GM18951 (cell line): Measurements from ENCODE around the gene ZSWIM6.
"Not testable (repeated sequence)": the region's sequence is repeated elsewhere in the genome, so short reads cannot be mapped to it uniquely, and the experiment has no call there.

Experiments
- POLR2A ChIP-seq: IDR thresholded peaks from 4 replicates; pipeline ENCODE4 v1.6.1; 2011; ENCODE audit warnings: mild to moderate bottlenecking; ENCODE audit not compliant: insufficient read length, insufficient read depth; ENCODE audit errors: extremely low read depth
- in situ Hi-C: fragments of 300-500 bp; cut with MboI; formaldehyde crosslinking; loops from one replicate; pipeline ENCODE4 v1.12.0; 2022; ENCODE audit warnings: low sequenced_read_pairs, mixed read lengths, inconsistent platforms; ENCODE audit not compliant: unreplicated experiment

The ZSWIM6 gene

DNA sequence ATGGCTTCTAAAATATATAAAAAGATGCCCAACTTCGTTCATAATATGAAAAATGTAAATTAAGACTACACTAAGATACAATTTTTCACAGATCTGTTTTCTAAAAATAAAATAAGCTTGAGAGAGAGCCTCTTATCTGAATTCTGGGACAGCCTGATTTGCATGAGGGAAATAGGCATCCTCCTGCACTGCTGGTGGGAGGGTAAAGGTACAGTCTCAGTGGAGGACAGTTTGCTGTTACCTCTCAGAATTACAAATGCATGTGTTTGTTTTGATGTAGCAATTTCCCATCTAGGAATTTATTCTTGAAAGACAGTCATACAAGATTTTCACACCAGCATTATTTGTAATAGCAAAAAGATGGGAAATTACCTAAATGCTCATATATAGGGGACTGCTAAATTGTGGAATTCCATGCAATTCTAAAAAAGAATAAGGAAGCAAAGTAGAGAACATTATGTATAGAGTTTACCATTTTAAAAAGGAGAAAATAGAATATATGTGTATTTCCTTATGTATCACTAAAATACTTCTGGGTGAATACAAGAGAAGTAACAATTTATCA is 75.7 kb downstream of the ZSWIM6 start:
- in situ Hi-C loops = no loop called here

DNA sequence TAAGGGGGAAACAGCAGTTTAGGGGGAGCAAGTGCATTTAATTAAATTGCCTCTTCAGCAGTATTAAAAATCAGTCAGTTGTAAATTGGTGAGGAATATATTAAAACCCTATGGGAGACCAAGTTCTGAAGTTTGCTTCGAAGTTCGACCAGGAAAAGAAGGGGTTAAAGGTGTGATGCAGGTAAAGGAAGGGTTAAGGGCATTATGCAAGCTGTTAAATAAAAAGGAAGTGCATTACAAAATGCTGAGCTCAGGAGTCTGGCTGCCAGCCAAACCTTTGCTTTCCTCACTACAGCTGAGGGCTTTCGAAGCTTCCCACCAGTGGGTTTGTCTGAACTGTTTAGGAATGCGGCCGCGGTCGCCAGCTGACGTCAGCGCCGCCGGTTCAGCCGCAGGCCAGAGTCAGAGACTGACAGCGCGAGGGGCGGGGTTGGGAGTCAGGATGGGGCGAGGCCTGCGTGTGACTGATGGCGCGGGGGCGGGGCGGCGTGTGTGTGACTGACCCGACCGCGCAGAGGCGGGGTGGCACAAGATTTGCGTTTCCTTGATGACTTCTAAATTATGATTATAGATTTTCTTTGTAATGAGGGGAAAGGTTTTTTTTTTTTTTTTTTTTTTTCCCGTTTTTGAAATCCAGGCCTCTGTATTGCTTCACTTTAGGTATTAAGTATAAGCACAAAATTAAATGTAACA is 76.6 kb downstream of the ZSWIM6 start:
- in situ Hi-C loops = no loop called here
- TF ChIP-seq POLR2A = no peak

More for the DNA sequence above, 75.7 kb downstream of the ZSWIM6 start:
- no peak for TF ChIP-seq POLR2A

DNA sequence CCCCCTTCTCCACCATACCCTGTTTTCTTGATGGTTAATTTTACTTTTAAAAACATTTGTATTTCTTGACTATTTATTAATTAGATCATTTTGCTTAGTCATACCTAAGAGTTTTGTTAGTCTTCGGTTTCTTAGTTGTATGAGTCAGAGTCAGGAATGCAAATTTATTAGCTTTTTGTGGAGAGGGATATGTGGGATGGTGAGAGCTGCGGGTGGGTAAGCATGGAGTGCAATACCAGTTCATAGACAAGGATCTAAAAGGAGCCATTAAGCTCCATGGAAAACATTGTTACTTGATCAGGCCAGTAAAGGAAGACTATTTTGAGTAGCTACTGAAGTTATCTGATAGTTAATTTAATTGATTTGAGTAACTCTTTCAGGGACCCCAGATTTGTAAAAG is 77.5 kb downstream of the ZSWIM6 start:
- in situ Hi-C loops = no loop called here
- no peak for TF ChIP-seq POLR2A

DNA sequence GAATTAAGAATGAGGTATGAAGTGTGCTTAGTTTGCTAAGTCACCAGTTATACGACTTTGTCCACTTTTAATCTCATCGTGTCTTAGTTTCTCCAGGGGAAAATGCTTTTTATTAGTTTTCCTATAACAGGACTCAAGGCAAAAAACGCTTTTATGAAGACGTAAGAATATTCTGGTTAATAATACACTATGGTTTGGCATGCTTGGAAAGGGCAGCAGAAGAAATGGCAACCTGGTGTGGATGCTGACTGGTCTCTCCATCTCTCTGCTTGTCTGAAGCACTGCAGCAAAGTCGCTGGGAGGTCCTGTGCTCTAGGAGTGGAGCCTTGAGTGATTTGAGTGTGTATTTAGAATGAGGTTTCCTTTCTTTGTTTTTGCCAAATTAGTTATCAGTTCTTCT is 78.8 kb downstream of the ZSWIM6 start:
- no peak for TF ChIP-seq POLR2A
- in situ Hi-C loops = no loop called here

DNA sequence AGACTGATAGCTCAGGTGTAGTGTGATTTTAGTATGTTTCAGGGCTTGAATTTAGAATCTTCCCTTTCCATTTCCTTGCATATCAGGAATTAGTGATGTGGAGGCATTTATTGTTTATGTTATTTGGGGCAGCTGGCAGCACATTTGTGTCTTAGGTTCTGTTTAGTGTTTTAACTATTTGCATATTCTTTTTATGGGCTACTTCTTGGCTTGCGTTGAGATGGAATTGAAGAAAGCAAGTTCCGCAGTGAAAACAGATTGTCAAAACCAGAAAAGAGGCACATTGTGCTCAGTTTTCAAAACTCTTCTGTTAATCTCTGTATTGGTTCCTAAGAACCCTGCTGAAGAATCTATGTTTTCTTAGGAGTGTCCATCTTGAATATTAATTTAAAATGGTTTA is 80.3 kb downstream of the ZSWIM6 start:
- no peak for TF ChIP-seq POLR2A
- in situ Hi-C loops = no loop called here

DNA sequence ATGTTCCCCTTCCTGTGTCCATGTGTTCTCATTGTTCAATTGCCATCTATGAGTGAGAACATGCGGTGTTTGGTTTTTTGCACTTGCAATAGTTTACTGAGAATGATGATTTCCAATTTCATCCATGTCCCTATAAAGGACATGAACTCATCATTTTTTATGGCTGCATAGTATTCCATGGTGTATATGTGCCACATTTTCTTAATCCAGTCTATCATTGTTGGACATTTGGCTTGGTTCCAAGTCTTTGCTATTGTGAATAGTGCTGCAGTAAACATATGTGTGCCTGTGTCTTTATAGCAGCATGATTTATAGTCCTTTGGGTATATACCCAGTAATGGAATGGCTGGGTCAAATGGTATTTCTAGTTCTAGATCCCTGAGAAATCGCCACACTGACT is 81.1 kb downstream of the ZSWIM6 start:
- in situ Hi-C loops = not testable (repeated sequence)

DNA sequence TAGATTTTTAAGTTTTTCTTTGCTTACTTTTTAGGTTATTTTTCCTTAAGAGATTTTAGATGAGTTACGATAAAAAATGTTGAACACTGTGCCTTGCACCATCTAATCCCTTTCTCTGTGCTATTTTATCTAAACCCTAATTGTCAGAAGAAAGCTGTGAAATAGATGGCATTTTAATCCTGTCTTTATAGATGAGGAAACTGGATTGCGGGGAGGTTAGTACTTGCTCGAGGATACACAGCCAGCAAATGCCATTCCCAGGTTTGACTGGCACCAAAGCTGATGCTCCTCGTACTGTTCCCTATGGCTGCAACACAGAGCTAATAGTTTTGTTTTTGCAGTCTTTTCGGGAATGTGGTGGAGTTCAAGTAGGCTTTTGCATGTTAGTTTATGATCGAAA is 82.7 kb downstream of the ZSWIM6 start:
- in situ Hi-C loops = no loop called here
- no peak for TF ChIP-seq POLR2A

DNA sequence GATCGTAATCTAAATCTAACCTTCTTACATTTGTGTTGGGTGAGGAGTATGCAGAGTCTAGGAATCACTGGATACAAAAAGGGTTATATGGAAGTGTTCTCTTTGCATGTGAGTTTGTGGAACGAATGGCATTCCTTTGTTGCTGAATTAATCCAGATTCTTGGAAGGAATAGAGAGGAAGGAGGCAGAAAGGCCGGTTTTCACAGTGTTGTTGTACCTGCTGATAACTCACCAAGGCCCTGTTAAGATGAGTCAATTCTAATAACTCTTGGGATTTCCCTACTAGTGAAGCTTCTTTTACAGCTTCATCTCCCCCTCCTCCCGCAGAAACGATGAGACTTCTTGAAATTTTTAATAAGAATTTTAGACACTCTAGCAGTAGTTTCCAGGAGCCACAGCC is 84.0 kb downstream of the ZSWIM6 start:
- in situ Hi-C loops = no loop called here
- no peak for TF ChIP-seq POLR2A

DNA sequence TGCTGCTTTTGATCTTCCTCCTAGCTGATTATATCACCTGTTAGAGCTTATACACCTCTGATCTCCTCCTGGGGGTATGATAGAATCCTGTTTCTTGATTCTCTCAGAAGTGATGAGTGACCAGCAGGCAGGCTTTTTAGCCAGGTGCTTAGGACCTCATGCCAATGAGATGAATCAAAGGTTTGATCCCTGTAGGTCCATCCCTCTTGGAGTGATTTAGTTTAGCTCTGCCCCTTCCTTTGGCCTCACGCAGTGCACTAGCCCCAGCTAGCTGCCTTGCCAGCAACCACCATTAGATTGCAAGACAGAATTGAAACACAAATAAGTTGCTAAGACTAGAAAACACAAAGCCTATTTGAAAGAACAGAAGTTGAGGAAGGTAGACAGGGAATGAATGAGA is 84.4 kb downstream of the ZSWIM6 start:
- in situ Hi-C loops = no loop called here
- no peak for TF ChIP-seq POLR2A

DNA sequence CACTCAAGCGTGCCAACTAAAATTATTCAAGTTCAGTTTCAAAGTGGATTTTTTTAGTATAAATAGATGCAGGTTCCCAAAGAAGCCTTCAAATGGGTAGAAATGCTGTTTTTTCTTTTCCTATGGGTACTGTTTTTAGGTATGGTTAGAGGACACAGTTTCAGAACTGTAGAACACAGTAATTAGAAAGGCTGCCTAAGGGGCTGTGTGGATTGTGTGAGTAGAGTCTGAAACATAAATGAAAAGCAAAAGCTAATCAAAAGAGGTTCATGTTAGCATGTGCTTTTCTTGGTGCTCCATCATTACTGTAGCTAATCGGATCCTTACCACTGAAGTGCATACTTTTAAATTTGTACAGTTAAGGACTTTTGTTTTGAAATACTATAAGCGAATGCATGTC is 85.3 kb downstream of the ZSWIM6 start:
- in situ Hi-C loops = no loop called here
- no peak for TF ChIP-seq POLR2A

DNA sequence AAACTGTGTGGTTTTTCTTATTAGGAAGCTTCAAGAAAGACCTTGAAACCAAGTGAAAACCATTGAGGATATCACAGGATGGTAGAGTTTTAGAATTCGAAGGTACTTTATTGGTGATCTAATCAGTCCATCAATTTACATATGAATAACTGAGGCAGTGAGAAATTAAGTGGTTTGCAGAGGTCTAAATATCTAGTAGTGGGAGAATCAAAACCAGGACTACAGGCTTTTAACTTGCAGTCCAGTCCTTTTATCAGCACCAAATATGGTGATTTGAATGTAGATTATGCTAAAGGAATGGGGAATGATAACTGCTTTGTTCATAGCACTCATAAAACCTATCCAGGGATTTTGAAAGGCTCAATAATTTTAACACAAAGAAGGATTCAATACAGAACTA is 85.8 kb downstream of the ZSWIM6 start:
- TF ChIP-seq POLR2A = no peak
- in situ Hi-C loops = no loop called here

DNA sequence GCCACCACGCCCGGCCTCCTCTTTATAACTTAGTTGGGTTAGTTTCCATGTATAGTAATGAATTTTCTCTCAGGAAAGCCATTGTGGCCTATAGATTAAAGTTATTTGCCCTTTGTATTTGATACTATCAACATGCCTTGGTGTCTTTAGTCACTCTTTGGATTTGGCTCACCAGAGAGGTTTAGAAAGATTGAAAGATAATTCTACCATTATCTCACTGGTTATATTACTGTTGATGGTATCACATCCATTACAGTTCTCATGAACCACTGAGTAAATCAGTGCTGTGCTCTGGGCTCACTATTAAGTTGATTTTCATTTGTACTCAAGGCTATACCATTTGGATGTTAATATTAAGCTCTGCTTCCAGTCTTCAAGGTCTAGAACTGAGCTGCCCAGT is 87.0 kb downstream of the ZSWIM6 start:
- no peak for TF ChIP-seq POLR2A

DNA sequence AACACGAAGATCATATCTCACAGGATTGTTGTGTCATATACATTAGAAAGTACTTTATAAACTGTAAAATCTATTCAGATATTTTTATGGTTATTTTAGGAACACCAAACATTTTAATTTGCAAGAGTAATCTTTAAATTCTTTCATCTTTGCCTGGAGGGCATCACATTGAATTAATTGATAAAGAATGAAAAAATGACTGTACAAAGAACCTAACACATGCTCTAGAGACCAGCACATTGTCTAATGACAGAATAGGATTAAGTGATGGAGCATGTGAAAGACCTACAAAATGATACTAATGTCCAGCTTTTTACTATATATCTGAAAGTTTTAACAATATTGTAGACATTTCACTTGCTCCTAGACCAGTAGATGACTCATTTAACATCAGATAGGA is 88.0 kb downstream of the ZSWIM6 start:
- TF ChIP-seq POLR2A = no peak
- in situ Hi-C loops = no loop called here

More for the DNA sequence above, 87.0 kb downstream of the ZSWIM6 start:
- in situ Hi-C loops = no loop called here

DNA sequence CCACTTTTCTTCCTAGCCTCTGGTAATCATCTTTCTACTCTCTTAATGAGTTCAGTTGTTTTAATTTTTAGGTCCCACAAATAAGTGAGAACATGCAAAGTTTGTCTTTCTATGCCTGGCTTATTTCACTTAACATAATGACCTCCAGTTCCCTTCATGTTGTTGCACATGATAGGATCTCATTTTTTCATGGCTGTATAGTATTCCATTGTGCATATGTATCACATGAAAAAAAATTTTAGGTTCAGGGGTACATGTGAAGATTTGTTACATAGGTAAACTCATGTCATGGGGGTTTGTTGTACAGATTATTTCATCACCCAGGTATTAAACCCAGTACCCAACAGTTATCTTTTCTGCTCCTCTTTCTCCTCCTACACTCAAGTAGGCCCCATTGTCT is 89.2 kb downstream of the ZSWIM6 start:
- in situ Hi-C loops = not testable (repeated sequence)
